A549 (cell line): ENCODE results near the gene CASP7. TPM values are rescaled to one million over a fixed set of nuclear protein-coding genes. Genes with fewer than 3 reads are reported as not detected.

Experiments
- ATAC-seq, 2 experiments: fragments of 200-7000 bp in 1 of 2; fragments of >200 bp in 1 of 2; cut with Nextera tagmentation in 1 of 2; cut with Tn5 transposase in 1 of 2; 3 replicates each; pipeline versions ENCODE4 v1.8.0 to v1.9.1; 2018 to 2020; ENCODE audit warnings: mild to moderate bottlenecking in 1 of 2, moderate library complexity in 1 of 2
- CTCF ChIA-PET: fragments of 300-600 bp; sonication (Branson Sonifier 250); formaldehyde crosslinking; extraction: SDS; loops from one replicate; lab custom pipeline; 2021; ENCODE audit warnings: antibody characterized with exemption, inconsistent platforms; lab: Yijun Ruan, JAX
- POLR2A ChIA-PET: fragments of 350-600 bp; formaldehyde crosslinking; extraction: SDS; loops from one replicate; lab custom pipeline; 2021; ENCODE audit warnings: antibody characterized with exemption, inconsistent platforms; lab: Yijun Ruan, JAX
- DNase-seq, 2 experiments: peaks; one replicate each; pipeline versions ENCODE4 v3.0.0 to v3.0.0-alpha.2; 2011 to 2016; ENCODE audit warnings: low read depth in 1 of 2, low spot score in 1 of 2
- FAIRE-seq: peaks from 2 replicates; lab custom pipeline; 2011; peaks lifted over from hg19 to GRCh38; lab: Jason Lieb, UNC
- H3K27ac ChIP-seq, 2 experiments: fragments of >200 bp; sonication (Bioruptor Twin); formaldehyde crosslinking; 3 replicates each; pipeline ENCODE4 v1.5.1; 2016 to 2017
- H3K4me1 ChIP-seq: fragments of >200 bp; sonication (Bioruptor Twin); formaldehyde crosslinking; 3 replicates; pipeline ENCODE4 v1.6.1; 2016
- H3K4me2 ChIP-seq: fragments of >200 bp; sonication (Bioruptor Twin); formaldehyde crosslinking; 3 replicates; pipeline ENCODE4 v1.6.1; 2016
- H3K4me3 ChIP-seq: fragments of >200 bp; sonication (Bioruptor Twin); formaldehyde crosslinking; 3 replicates; pipeline ENCODE4 v1.5.1; 2016
- H3K9me3 ChIP-seq: fragments of >200 bp; sonication (Bioruptor Twin); formaldehyde crosslinking; 3 replicates; pipeline ENCODE4 v1.6.1; 2016
- CBX8 ChIP-seq: fragments of 200-600 bp; sonication (generic); IDR thresholded peaks from 2 replicates; pipeline ENCODE4 v1.6.1; 2016
- CHD4 ChIP-seq: fragments of 200-600 bp; sonication (generic); IDR thresholded peaks from 2 replicates; pipeline ENCODE4 v1.6.1; 2016; ENCODE audit warnings: antibody characterized with exemption, mild to moderate bottlenecking, borderline replicate concordance
- E2F6 ChIP-seq: IDR thresholded peaks from 2 replicates; pipeline ENCODE4 v1.6.1; 2012; ENCODE audit warnings: low read depth, borderline replicate concordance
- EHMT2 ChIP-seq: fragments of 200-600 bp; sonication (generic); IDR thresholded peaks from 2 replicates; pipeline ENCODE4 v1.6.1; 2016; ENCODE audit warnings: antibody characterized with exemption, low read depth, mild to moderate bottlenecking, moderate library complexity
- ELK1 ChIP-seq: fragments of 150-350 bp; IDR thresholded peaks from 2 replicates; pipeline ENCODE4 v1.6.1; 2014; ENCODE audit warnings: low read depth, mild to moderate bottlenecking, low read length
- EP300 ChIP-seq, 2 experiments: fragments of >200 bp; sonication (Bioruptor Twin); formaldehyde crosslinking; IDR thresholded peaks; 2 replicates in 1 of 2; 3 replicates in 1 of 2; pipeline ENCODE4 v1.6.1; 2016 to 2017
- JUNB ChIP-seq: fragments of >200 bp; sonication (Bioruptor Twin); formaldehyde crosslinking; IDR thresholded peaks from 2 replicates; pipeline ENCODE4 v1.6.1; 2016
- NPAS2 ChIP-seq: fragments of 250-450 bp; sonication (Bioruptor Pico); IDR thresholded peaks from 2 replicates; pipeline ENCODE4 v1.8.0; 2022; ENCODE audit warnings: mild to moderate bottlenecking, moderate library complexity, borderline replicate concordance
- POLR2A ChIP-seq: IDR thresholded peaks from 2 replicates; pipeline ENCODE4 v1.6.1; 2012; ENCODE audit warnings: mild to moderate bottlenecking, low read length
- POLR2AphosphoS2 ChIP-seq: conservative IDR thresholded peaks from 2 replicates; pipeline ENCODE4 v1.6.1; 2012; ENCODE audit warnings: low read length, improper control_type of control experiment, inconsistent platforms
- RAD21 ChIP-seq, 2 experiments: fragments of >200 bp in 1 of 2; sonication (Bioruptor Twin) in 1 of 2; formaldehyde crosslinking in 1 of 2; IDR thresholded peaks in 1 of 2; conservative IDR thresholded peaks in 1 of 2; 2 replicates in 1 of 2; 3 replicates in 1 of 2; pipeline ENCODE4 v1.6.1; 2012 to 2018; ENCODE audit warnings: inconsistent platforms in 1 of 2
- RNF2 ChIP-seq: fragments of 200-600 bp; sonication (generic); IDR thresholded peaks from 2 replicates; pipeline ENCODE4 v1.6.1; 2016; ENCODE audit warnings: low read depth, mild to moderate bottlenecking, antibody characterized with exemption, moderate library complexity, borderline replicate concordance
- SMC3 ChIP-seq: fragments of >200 bp; sonication (Bioruptor Twin); formaldehyde crosslinking; IDR thresholded peaks from 3 replicates; pipeline ENCODE4 v1.6.1; 2018; ENCODE audit warnings: inconsistent platforms
- TP53 ChIP-seq: fragments of 250-450 bp; sonication (Bioruptor Pico); IDR thresholded peaks from 2 replicates; pipeline ENCODE4 v1.5.0; 2021; ENCODE audit warnings: mild to moderate bottlenecking, moderate library complexity
- USF2 ChIP-seq: fragments of 450-650 bp; IDR thresholded peaks from 2 replicates; pipeline ENCODE4 v1.6.1; 2014; ENCODE audit warnings: antibody characterized with exemption
- ZFP36 ChIP-seq: fragments of 450-650 bp; IDR thresholded peaks from 2 replicates; pipeline ENCODE4 v1.6.1; 2014; ENCODE audit warnings: borderline replicate concordance; ENCODE audit not compliant: partially characterized antibody
- WGBS: methylation state at CpG from one replicate; pipeline ENCODE4 v1.1.6; 2017; ENCODE audit errors: missing lambda C conversion rate; 5-methylcytosine and 5-hydroxymethylcytosine counted together
- polyA plus RNA-seq, 4 experiments: library from polyadenylated mRNA; depleted of rRNA in 3 of 4; stranded (reverse); fragments of >200 nt; fragmentation: RNase III in 1 of 4; extraction: RNeasy Plus Mini Kit Qiagen cat#74134 plus additional on column Dnase treatment in 1 of 4; gene quantifications; 2 replicates in 3 of 4; 3 replicates in 1 of 4; pipeline ENCODE4 v1.2.3, GENCODE V29; 2011 to 2017

CASP7 gene
- polyA plus RNA-seq, 2 of the 4 experiments (the other 2 are of a cell fraction): 22.6 to 29.7 TPM

GRCh38 chr10:113753020-113753692, 73.4 kb downstream of the CASP7 start:
- H3K4me2 ChIP-seq: no peak overlapping the region
- WGBS: 69% methylated on average over 9 of the region's 9 CpGs
- ATAC-seq (no peak), DNase-seq (no peak), FAIRE-seq (no peak)
- POLR2A ChIA-PET: no interaction called here
- no peak for TF ChIP-seq E2F6
- H3K4me1 ChIP-seq: peaks cover 16% of the 10 kb centered on the region
- H3K4me3 ChIP-seq: no peak overlapping the region
- no peaks in the 10 kb centered on the region for H3K9me3 ChIP-seq
- no peak overlapping the region for H3K27ac ChIP-seq
- CTCF ChIA-PET: interaction anchor here (1.1 to 2.0 kb wide), 4 partner anchors 12 to 350 kb away, joined by 3 to 4 read pairs (median 3); no protein-coding TSS in a partner anchor

- no peak overlapping the region for H3K27ac ChIP-seq
- CTCF ChIA-PET: no interaction called here
- no peaks in the 10 kb centered on the region for H3K9me3 ChIP-seq
- no peak overlapping the region for H3K4me3 ChIP-seq
- no peak for FAIRE-seq
- DNase-seq: no peak
- H3K4me2 ChIP-seq: no peak overlapping the region
- 58% methylated on average over 2 of the region's 3 CpGs for WGBS
- ATAC-seq: no peak
- POLR2A ChIA-PET: no interaction called here
- H3K4me1 ChIP-seq: peaks cover 12% of the 10 kb centered on the region
- TF ChIP-seq POLR2A (no peak), CBX8 (no peak), RAD21 (conservative IDR thresholded peaks at IDR 0.05 in 1 of 2, IDR thresholded peaks at IDR 0.05 in 1 of 2) (no peak), EP300 (IDR thresholded peaks at IDR 0.05) (no peak), NPAS2 (CRISPR knock-in tag) (no peak), E2F6 (no peak)
Observed at GRCh38 chr10:113754125-113754524, 74.4 kb downstream of the CASP7 start.

GRCh38 chr10:113754768-113755167, 75.1 kb downstream of the CASP7 start:
- TF ChIP-seq RNF2: no peak
- no peak for TF ChIP-seq JUNB
- TF ChIP-seq CHD4: no peak
- TF ChIP-seq POLR2AphosphoS2: no peak
- TF ChIP-seq TP53: no peak
- TF ChIP-seq SMC3: no peak
- no peak for TF ChIP-seq EHMT2
- no peak for TF ChIP-seq ZFP36
- no peak for TF ChIP-seq USF2
- no peak for TF ChIP-seq ELK1
- DNase-seq (no peak), ATAC-seq (no peak), FAIRE-seq (no peak)
- Histone ChIP-seq H3K4me1 (peaks cover 9% of the 10 kb centered on the region; the same call in 2 of the 3 replicates), H3K27ac (no peak overlapping the region), H3K4me3 (no peak overlapping the region), H3K4me2 (no peak overlapping the region), H3K9me3 (no peaks in the 10 kb centered on the region)
- ChIA-PET CTCF (no interaction called here), POLR2A (no interaction called here)
- 84% methylated on average over 9 of the region's 9 CpGs for WGBS
